B cell (primary cell): Measurements from ENCODE around the gene ZFP36L1. TPM values are rescaled to one million over a fixed set of nuclear protein-coding genes. Genes with fewer than 3 reads are reported as not detected.

ENCODE experiments used
- ATAC-seq: fragments of 200-7000 bp; cut with Tn5 transposase; one replicate; pipeline ENCODE4 v1.10.0; 2021; ENCODE audit warnings: low read depth, mild to moderate bottlenecking, moderate number of reproducible peaks, moderate library complexity
- CTCF ChIA-PET: fragments of 350-600 bp; sonication (Branson Sonifier 250); formaldehyde crosslinking; loops from one replicate; lab custom pipeline; 2021; ENCODE audit warnings: antibody characterized with exemption, inconsistent platforms; lab: Charles Lee
- POLR2A ChIA-PET: fragments of 350-600 bp; sonication (Branson Sonifier 250); formaldehyde crosslinking; loops from one replicate; lab custom pipeline; 2021; ENCODE audit warnings: antibody characterized with exemption; lab: Charles Lee
- DNase-seq: peaks from one replicate; pipeline ENCODE4 v3.0.0; 2013
- H2AFZ ChIP-seq: 2 replicates; pipeline ENCODE4 v1.6.1; 2012; ENCODE audit warnings: mild to moderate bottlenecking, low read depth, low read length; ENCODE audit not compliant: insufficient read depth, poor library complexity, severe bottlenecking
- H3K27ac ChIP-seq, 2 donors: 1 replicate in 1 of 2; 2 replicates in 1 of 2; pipeline ENCODE4 v1.5.1; 2012 to 2013; ENCODE audit warnings: low read length in 2 of 2, mild to moderate bottlenecking in 2 of 2, moderate library complexity in 1 of 2
- H3K27me3 ChIP-seq, 4 experiments: fragments of 200-600 bp in 1 of 4; sonication (generic) in 1 of 4; replicated peaks in 1 of 4; 1 replicate in 2 of 4; 2 replicates in 2 of 4; pipeline versions ENCODE4 v1.6.1 to v1.7.0; 2013 to 2016; ENCODE audit warnings: low read length in 3 of 4, mild to moderate bottlenecking in 2 of 4, mixed read lengths in 1 of 4, moderate library complexity in 1 of 4; ENCODE audit not compliant: insufficient read depth in 4 of 4, control insufficient read depth in 3 of 4; ENCODE audit errors: control extremely low read depth in 1 of 4
- H3K36me3 ChIP-seq, 2 experiments: replicated peaks in 1 of 2; 1 replicate in 1 of 2; 2 replicates in 1 of 2; pipeline versions ENCODE4 v1.6.1 to v1.7.1; 2013; ENCODE audit warnings: low read length in 1 of 2; ENCODE audit not compliant: insufficient read depth in 2 of 2, control insufficient read depth in 1 of 2; ENCODE audit errors: control extremely low read depth in 1 of 2, extremely low read depth in 1 of 2
- H3K4me1 ChIP-seq, 2 donors: fragments of 200-600 bp in 1 of 2; sonication (generic) in 1 of 2; 1 replicate in 1 of 2; 2 replicates in 1 of 2; pipeline versions ENCODE4 v1.5.1 to v1.6.1; 2013 to 2017; ENCODE audit warnings: low read length in 2 of 2; ENCODE audit not compliant: control insufficient read depth in 2 of 2, insufficient read depth in 2 of 2
- H3K4me2 ChIP-seq: replicated peaks from 2 replicates; pipeline ENCODE3; 2012; ENCODE audit warnings: mild to moderate bottlenecking, low read depth, low read length; ENCODE audit not compliant: poor library complexity, severe bottlenecking
- H3K4me3 ChIP-seq, 5 experiments: fragments of 200-600 bp in 1 of 5; sonication (generic) in 1 of 5; 1 replicate in 3 of 5; 2 replicates in 2 of 5; pipeline versions ENCODE4 v1.5.1 to v1.7.0; 2011 to 2016; ENCODE audit warnings: low read length in 4 of 5, mild to moderate bottlenecking in 4 of 5, low read depth in 2 of 5, control low read depth in 1 of 5, moderate library complexity in 1 of 5; ENCODE audit not compliant: insufficient read depth in 1 of 5; ENCODE audit errors: control extremely low read depth in 1 of 5, extremely low read depth in 1 of 5
- H3K79me2 ChIP-seq: fragments of 200-600 bp; sonication (generic); one replicate; pipeline ENCODE4 v1.6.0; 2016; ENCODE audit warnings: low read length; ENCODE audit not compliant: control insufficient read depth, insufficient read depth
- H3K9ac ChIP-seq: fragments of 200-600 bp; sonication (generic); 2 replicates; pipeline ENCODE4 v1.6.1; 2017; ENCODE audit warnings: mild to moderate bottlenecking, low read length, moderate library complexity
- H3K9me3 ChIP-seq, 3 donors: one replicate each; pipeline versions ENCODE4 v1.6.1 to v1.7.1; 2013; ENCODE audit warnings: low read length in 2 of 3; ENCODE audit not compliant: control insufficient read depth in 2 of 3, insufficient read depth in 1 of 3; ENCODE audit errors: control extremely low read depth in 1 of 3
- H4K20me1 ChIP-seq: 2 replicates; pipeline ENCODE4 v1.6.0; 2012; ENCODE audit warnings: mild to moderate bottlenecking, low read length; ENCODE audit not compliant: insufficient read depth, control insufficient read depth, poor library complexity, severe bottlenecking
- H3K27ac Mint-ChIP-seq: one replicate; pipeline ENCODE4 v1.8.0; 2021; ENCODE audit warnings: mixed read lengths
- H3K27me3 Mint-ChIP-seq: one replicate; pipeline ENCODE4 v1.8.0; 2021; ENCODE audit warnings: mixed read lengths
- H3K4me1 Mint-ChIP-seq: one replicate; pipeline ENCODE4 v1.8.0; 2021; ENCODE audit warnings: mixed read lengths
- H3K4me3 Mint-ChIP-seq: one replicate; pipeline ENCODE4 v1.8.0; 2021; ENCODE audit warnings: mixed read lengths
- H3K9me3 Mint-ChIP-seq: one replicate; pipeline ENCODE4 v1.8.0; 2022; ENCODE audit warnings: mixed read lengths; ENCODE audit not compliant: insufficient read depth
- EZH2 ChIP-seq: IDR thresholded peaks from 2 replicates; pipeline ENCODE4 v1.6.1; 2012; ENCODE audit warnings: borderline replicate concordance, low read depth, mild to moderate bottlenecking, moderate library complexity, low read length; ENCODE audit not compliant: insufficient read depth, poor library complexity, severe bottlenecking
- WGBS: methylation state at CpG from one replicate; pipeline ENCODE4 v1.1.5; 2013; ENCODE audit warnings: missing lambda C conversion rate; ENCODE audit not compliant: insufficient coverage; 5-methylcytosine and 5-hydroxymethylcytosine counted together
- intact Hi-C: fragments of 100-400 bp; cut with micrococcal nuclease; formaldehyde crosslinking; loops from one replicate; pipeline ENCODE4 v1.10.0; 2022
- polyA plus RNA-seq: library from polyadenylated mRNA; depleted of rRNA; stranded (reverse); fragments of >200 nt; gene quantifications from 2 replicates; pipeline ENCODE4 v1.2.3, GENCODE V29; 2012
- total RNA-seq, 2 donors: library from RNA; stranded (reverse); fragments of 120-200 nt in 1 of 2; gene quantifications; 1 replicate in 1 of 2; 2 replicates in 1 of 2; pipeline versions ENCODE4 v1.2.3 to v1.2.4, GENCODE V29; 2013 to 2022
- TF ChIP-seq, protein P1 (sequence below): fragments of 200-600 bp; IDR thresholded peaks from one replicate; pipeline ENCODE4 v1.8.0; 2022; ENCODE audit warnings: antibody characterized with exemption, mild to moderate bottlenecking

Gene ZFP36L1
- total and polyA plus RNA-seq, 2 donors (not counting 1 experiment from before 2014, with no cell fraction given): 572 to 983 TPM

DNA sequence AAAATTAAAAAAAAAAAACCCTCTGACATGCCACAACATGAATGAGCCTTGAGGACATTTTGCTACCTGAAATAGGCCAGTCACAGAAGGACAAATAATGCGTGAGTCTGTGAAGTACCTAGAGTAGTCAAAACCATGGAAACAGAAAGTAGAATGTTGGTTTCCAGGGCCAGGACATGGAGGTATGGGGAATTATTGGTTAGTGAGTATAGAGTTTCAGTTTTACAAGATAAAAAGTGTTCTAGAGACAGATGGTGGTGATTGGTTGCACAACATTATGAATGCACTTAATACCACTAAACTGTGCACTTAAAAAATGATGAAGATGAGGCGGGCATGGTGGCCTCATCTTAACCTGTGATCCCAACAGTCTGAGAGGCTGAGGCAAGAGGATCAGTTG lies 47.6 kb upstream of the ZFP36L1 start:
- intact Hi-C loops: loop anchor here (5.0 kb wide), 1 partner anchor 958 kb away; no protein-coding TSS in a partner anchor
- H3K4me3 Mint-ChIP-seq: no peak overlapping the region
- Histone ChIP-seq H3K79me2 (peaks cover 7% of the 10 kb centered on the region), H3K27ac (no peak overlapping the region), H3K9me3 (peaks cover 3 to 20% (median 8%) of the 10 kb centered on the region in 3 donors), H2AFZ (no peak overlapping the region), H4K20me1 (no peaks in the 10 kb centered on the region), H3K4me2 (no peak overlapping the region), H3K36me3 (no peaks in the 10 kb centered on the region), H3K4me3 (no peak overlapping the region), H3K4me1 (peaks cover 6 to 7% of the 10 kb centered on the region in 2 donors), H3K27me3 (no peaks in the 10 kb centered on the region), H3K9ac (no peak overlapping the region)
- ChIA-PET CTCF (no interaction called here), POLR2A (no interaction called here)
- H3K27ac Mint-ChIP-seq: no peak overlapping the region
- no peak for DNase-seq
- H3K27me3 Mint-ChIP-seq: peaks cover 6% of the 10 kb centered on the region
- ATAC-seq: no peak
- H3K4me1 Mint-ChIP-seq: peaks cover 16% of the 10 kb centered on the region
- whole genome bisulfite sequencing: 70% methylated on average over 1 of the region's 2 CpGs
- peaks cover 2% of the 10 kb centered on the region for H3K9me3 Mint-ChIP-seq
- TF ChIP-seq, protein P1, sequence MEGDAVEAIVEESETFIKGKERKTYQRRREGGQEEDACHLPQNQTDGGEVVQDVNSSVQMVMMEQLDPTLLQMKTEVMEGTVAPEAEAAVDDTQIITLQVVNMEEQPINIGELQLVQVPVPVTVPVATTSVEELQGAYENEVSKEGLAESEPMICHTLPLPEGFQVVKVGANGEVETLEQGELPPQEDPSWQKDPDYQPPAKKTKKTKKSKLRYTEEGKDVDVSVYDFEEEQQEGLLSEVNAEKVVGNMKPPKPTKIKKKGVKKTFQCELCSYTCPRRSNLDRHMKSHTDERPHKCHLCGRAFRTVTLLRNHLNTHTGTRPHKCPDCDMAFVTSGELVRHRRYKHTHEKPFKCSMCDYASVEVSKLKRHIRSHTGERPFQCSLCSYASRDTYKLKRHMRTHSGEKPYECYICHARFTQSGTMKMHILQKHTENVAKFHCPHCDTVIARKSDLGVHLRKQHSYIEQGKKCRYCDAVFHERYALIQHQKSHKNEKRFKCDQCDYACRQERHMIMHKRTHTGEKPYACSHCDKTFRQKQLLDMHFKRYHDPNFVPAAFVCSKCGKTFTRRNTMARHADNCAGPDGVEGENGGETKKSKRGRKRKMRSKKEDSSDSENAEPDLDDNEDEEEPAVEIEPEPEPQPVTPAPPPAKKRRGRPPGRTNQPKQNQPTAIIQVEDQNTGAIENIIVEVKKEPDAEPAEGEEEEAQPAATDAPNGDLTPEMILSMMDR: no peak
- TF ChIP-seq EZH2: no peak

DNA sequence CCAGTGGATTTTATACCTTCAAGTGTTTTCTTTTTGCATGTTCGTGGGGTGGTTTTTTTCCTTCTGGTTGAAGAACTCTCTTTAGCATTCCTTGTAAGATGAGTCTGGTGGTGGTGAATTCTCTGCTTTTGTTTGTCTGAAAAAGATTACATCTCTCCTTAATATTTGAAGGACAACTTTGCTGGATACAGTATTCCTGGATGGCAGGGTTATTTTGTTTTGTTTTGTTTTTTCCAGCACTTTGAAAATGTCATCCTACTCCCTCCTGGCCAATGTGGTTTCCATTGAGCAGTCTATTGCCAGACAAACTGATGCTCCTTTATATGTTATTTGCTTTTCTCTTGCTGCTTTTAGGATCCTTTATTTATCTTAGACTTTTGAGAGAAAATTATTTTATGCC lies 43.2 kb upstream of the ZFP36L1 start:
- H3K9ac ChIP-seq: no peak overlapping the region
- peaks cover 5% of the 10 kb centered on the region in 2 donors for H3K4me1 ChIP-seq
- ChIA-PET CTCF (interaction anchor here (1.5 kb wide), 1 partner anchor 8 kb away, joined by 11 read pairs; no protein-coding TSS in a partner anchor), POLR2A (no interaction called here)
- H3K4me3 ChIP-seq: no peak overlapping the region
- no peaks in the 10 kb centered on the region for H3K27me3 Mint-ChIP-seq
- H3K36me3 ChIP-seq: no peaks in the 10 kb centered on the region
- peaks cover 7% of the 10 kb centered on the region for H3K9me3 Mint-ChIP-seq
- H3K27ac Mint-ChIP-seq: no peak overlapping the region
- peaks cover 16% of the 10 kb centered on the region for H3K4me1 Mint-ChIP-seq
- peaks cover 3 to 26% (median 9%) of the 10 kb centered on the region in 3 donors for H3K9me3 ChIP-seq
- no peak overlapping the region for H3K4me3 Mint-ChIP-seq
- no CpG with 5 or more reads among the region's 1 CpG for WGBS
- no peaks in the 10 kb centered on the region for H3K79me2 ChIP-seq
- H2AFZ ChIP-seq: no peak overlapping the region
- no peak overlapping the region for H3K27ac ChIP-seq
- no peaks in the 10 kb centered on the region for H3K27me3 ChIP-seq
- DNase-seq (no peak), ATAC-seq (no peak)
- TF ChIP-seq, protein P1: no peak
- TF ChIP-seq EZH2: no peak
- H3K4me2 ChIP-seq: no peak overlapping the region
- H4K20me1 ChIP-seq: no peaks in the 10 kb centered on the region
- intact Hi-C loops: no loop called here
